Loucy (cell line): Measurements from ENCODE around the gene BTBD7.
A peak's percentile ranks its signal among the peaks of the same experiment; 100 is the strongest.

Source experiments
- H2AFZ ChIP-seq: fragments of 200-600 bp; sonication (generic); 2 replicates; pipeline ENCODE4 v1.6.0; 2016; ENCODE audit warnings: antibody characterized with exemption, mild to moderate bottlenecking, low read length, moderate library complexity
- H3F3A ChIP-seq: fragments of 200-600 bp; 2 replicates; pipeline ENCODE4 v1.6.0; 2016; ENCODE audit warnings: antibody characterized with exemption, low read depth, mild to moderate bottlenecking
- H3K27me3 ChIP-seq: fragments of 200-600 bp; sonication (generic); 2 replicates; pipeline ENCODE4 v1.6.1; 2014; ENCODE audit warnings: low read length, mild to moderate bottlenecking; ENCODE audit not compliant: insufficient read depth, poor library complexity, severe bottlenecking
- H3K36me3 ChIP-seq: fragments of 200-600 bp; sonication (generic); 2 replicates; pipeline ENCODE4 v1.6.1; 2016; ENCODE audit warnings: low read length; ENCODE audit not compliant: insufficient read depth
- H3K4me1 ChIP-seq: fragments of 200-600 bp; sonication (generic); 2 replicates; pipeline ENCODE4 v1.5.1; 2014; ENCODE audit warnings: low read length, mild to moderate bottlenecking; ENCODE audit not compliant: insufficient read depth, poor library complexity, severe bottlenecking
- H3K4me2 ChIP-seq: fragments of 200-600 bp; sonication (generic); 2 replicates; pipeline ENCODE4 v1.6.0; 2014; ENCODE audit warnings: antibody characterized with exemption, low read length, low read depth, mild to moderate bottlenecking; ENCODE audit not compliant: poor library complexity, severe bottlenecking
- H3K4me3 ChIP-seq: fragments of 200-600 bp; sonication (generic); 2 replicates; pipeline ENCODE4 v1.5.1; 2014; ENCODE audit warnings: low read length, mild to moderate bottlenecking, mixed read lengths; ENCODE audit not compliant: poor library complexity, severe bottlenecking
- H3K79me2 ChIP-seq: fragments of 200-600 bp; sonication (generic); 2 replicates; pipeline ENCODE4 v1.6.1; 2014; ENCODE audit warnings: low read length; ENCODE audit not compliant: insufficient read depth
- H3K9ac ChIP-seq: fragments of 200-600 bp; sonication (generic); 2 replicates; pipeline ENCODE4 v1.6.0; 2014; ENCODE audit warnings: mild to moderate bottlenecking, low read depth, low read length, moderate library complexity; ENCODE audit not compliant: poor library complexity, severe bottlenecking
- H3K9me2 ChIP-seq: fragments of 200-600 bp; sonication (generic); replicated peaks from 2 replicates; pipeline ENCODE4 v1.6.1; 2016; ENCODE audit warnings: low read depth, low read length, mixed read lengths
- H3K9me3 ChIP-seq: fragments of 200-600 bp; sonication (generic); 2 replicates; pipeline ENCODE4 v1.6.1; 2014; ENCODE audit warnings: mild to moderate bottlenecking, antibody characterized with exemption, low read length, low read depth; ENCODE audit not compliant: insufficient read depth
- H4K20me1 ChIP-seq: fragments of 200-600 bp; sonication (generic); 2 replicates; pipeline ENCODE4 v1.6.0; 2014; ENCODE audit warnings: antibody characterized with exemption, low read length, mild to moderate bottlenecking; ENCODE audit not compliant: insufficient read depth, poor library complexity, severe bottlenecking
- CTCF ChIP-seq: fragments of 200-600 bp; sonication (generic); conservative IDR thresholded peaks from 2 replicates; pipeline ENCODE4 v1.5.1; 2014; ENCODE audit warnings: mild to moderate bottlenecking, antibody characterized with exemption, low read length
- EZH2phosphoT487 ChIP-seq: fragments of 200-600 bp; IDR thresholded peaks from 2 replicates; pipeline ENCODE4 v1.6.1; 2018; ENCODE audit warnings: antibody characterized with exemption, mild to moderate bottlenecking, moderate library complexity, borderline replicate concordance

The BTBD7 gene

GRCh38 chr14:93223565-93223964, 109.3 kb downstream of the BTBD7 start:
- Histone ChIP-seq H3K36me3 (peaks cover 51% of the 10 kb centered on the region; the same call in 1 of the 2 replicates), H3K27me3 (no peaks in the 10 kb centered on the region), H2AFZ (no peak overlapping the region), H3K79me2 (no peaks in the 10 kb centered on the region), H3K4me3 (no peak overlapping the region), H3K9ac (no peak overlapping the region), H4K20me1 (no peaks in the 10 kb centered on the region), H3K9me3 (no peaks in the 10 kb centered on the region), H3K4me2 (no peak overlapping the region), H3K4me1 (peaks cover 4% of the 10 kb centered on the region), H3K9me2 (no peaks in the 10 kb centered on the region), H3F3A (no peaks in the 10 kb centered on the region; the same call in 1 of the 2 replicates)
- TF ChIP-seq CTCF, result no peak

DNA sequence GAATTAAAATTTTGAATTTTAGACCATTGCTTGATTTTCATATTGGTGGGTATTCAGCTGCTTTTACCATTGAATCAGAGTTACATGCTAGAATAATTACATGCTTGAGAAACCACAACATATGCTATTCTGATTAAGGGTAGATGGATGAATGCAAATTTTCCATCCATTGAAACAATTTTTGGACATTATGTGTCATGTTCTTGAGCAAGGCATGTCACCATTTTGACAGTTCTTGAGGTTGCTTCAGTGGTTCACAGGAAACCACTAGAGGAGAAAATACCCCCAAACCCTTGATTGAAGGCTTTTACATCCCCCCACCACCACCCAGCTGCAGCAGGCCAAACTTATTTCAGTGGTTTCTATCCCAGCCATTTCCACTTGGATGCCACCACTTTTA, 112.3 kb downstream of the BTBD7 start:
- H4K20me1 ChIP-seq, result no peaks in the 10 kb centered on the region
- no peaks in the 10 kb centered on the region for H3K79me2 ChIP-seq
- H3K4me1 ChIP-seq, result peaks cover 4% of the 10 kb centered on the region
- no peaks in the 10 kb centered on the region for H3K9me3 ChIP-seq
- H3K9me2 ChIP-seq, result no peaks in the 10 kb centered on the region
- no peak overlapping the region for H3K9ac ChIP-seq
- H3K4me2 ChIP-seq, result no peak overlapping the region
- TF ChIP-seq EZH2phosphoT487 (no peak), CTCF (no peak)
- no peaks in the 10 kb centered on the region; the same call in 1 of the 2 replicates for H3F3A ChIP-seq
- H3K4me3 ChIP-seq, result no peak overlapping the region
- peaks cover 55% of the 10 kb centered on the region; the same call in 1 of the 2 replicates for H3K36me3 ChIP-seq
- H3K27me3 ChIP-seq, result no peaks in the 10 kb centered on the region
- no peak overlapping the region for H2AFZ ChIP-seq

GRCh38 chr14:93219103-93219726, 113.6 kb downstream of the BTBD7 start:
- peaks cover 4% of the 10 kb centered on the region for H3K4me1 ChIP-seq
- TF ChIP-seq CTCF, result peak; percentile 81
- no peak for TF ChIP-seq EZH2phosphoT487
- H3F3A ChIP-seq, result no peaks in the 10 kb centered on the region; the same call in 1 of the 2 replicates
- no peaks in the 10 kb centered on the region for H3K9me3 ChIP-seq
- no peak overlapping the region for H3K4me3 ChIP-seq
- H3K36me3 ChIP-seq, result peaks cover 56% of the 10 kb centered on the region; the same call in 1 of the 2 replicates
- H3K9ac ChIP-seq, result no peak overlapping the region
- no peaks in the 10 kb centered on the region for H3K79me2 ChIP-seq
- H3K27me3 ChIP-seq, result no peaks in the 10 kb centered on the region
- H2AFZ ChIP-seq, result no peak overlapping the region
- no peak overlapping the region for H3K4me2 ChIP-seq
- no peaks in the 10 kb centered on the region for H3K9me2 ChIP-seq
- H4K20me1 ChIP-seq, result no peaks in the 10 kb centered on the region
